GM19324 (cell line): ENCODE results near the gene MTRR.

ENCODE experiments used
- ATAC-seq: cut with Tn5 transposase; IDR thresholded peaks from one replicate; pipeline ENCODE4 v1.9.1; 2021; ENCODE audit warnings: mild to moderate bottlenecking, moderate library complexity; ENCODE audit not compliant: unreplicated experiment, low FRiP score

MTRR gene

DNA sequence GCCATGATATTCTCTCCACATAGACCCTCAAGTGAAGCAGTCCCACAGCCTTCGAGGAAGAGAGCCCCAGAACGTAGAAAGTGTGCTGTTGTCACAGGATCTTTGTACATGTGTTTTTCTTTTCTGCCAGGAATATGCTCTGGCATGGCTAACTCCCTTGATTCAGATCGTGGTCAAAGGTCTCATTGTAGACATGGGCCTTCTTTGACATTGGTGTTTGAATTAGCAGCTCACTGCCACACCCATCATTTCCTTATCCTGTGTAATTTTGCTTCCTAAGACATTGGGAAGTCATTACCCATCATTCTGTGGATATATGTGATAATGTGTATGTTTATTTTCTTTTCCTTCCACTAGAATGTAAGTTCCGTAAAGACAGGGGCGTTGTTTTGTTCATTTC is 25.5 kb downstream of the MTRR start:
- ATAC-seq, result no peak

DNA sequence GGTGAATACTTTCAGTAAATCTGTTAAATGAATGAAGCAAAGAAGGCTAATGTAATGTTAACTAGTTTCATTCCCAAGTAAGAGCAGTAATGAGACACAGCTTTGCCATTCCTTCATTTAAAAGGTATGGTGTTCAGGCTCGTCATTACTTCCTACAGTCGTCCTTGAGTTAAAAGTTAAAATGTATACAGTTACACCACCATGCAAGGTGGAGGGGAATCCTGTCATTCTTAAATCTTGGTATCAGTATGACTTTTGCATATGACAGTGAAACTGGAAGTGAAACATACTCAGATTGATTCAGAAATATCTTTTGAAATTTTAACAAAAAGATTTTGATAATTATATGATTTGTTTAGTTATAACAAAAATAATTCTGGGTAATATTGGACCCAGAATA is 25.9 kb downstream of the MTRR start:
- ATAC-seq, result peak; percentile 88

DNA sequence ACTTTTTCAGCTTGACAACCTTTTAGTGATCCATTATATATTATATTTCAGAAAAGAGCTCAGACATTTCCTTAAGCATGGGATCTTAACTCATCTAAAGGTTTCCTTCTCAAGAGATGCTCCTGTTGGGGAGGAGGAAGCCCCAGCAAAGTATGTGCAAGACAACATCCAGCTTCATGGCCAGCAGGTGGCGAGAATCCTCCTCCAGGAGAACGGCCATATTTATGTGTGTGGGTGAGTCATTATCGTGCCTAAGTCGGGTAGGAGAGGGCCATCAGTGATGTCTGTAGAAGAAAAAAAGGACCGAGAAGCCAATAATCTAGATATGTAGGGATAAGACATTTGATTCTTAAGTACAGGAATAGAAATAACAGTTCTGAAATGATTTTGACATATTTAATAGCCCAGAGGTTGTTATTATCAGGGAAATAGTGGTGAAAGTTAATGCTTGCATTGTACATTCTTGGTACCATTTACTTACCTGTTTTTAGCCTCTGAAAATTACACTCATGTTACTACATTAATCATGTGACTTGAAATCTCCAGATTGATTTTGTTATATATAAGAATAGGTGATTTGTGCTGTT is 28.2 kb downstream of the MTRR start:
- ATAC-seq, result no peak

DNA sequence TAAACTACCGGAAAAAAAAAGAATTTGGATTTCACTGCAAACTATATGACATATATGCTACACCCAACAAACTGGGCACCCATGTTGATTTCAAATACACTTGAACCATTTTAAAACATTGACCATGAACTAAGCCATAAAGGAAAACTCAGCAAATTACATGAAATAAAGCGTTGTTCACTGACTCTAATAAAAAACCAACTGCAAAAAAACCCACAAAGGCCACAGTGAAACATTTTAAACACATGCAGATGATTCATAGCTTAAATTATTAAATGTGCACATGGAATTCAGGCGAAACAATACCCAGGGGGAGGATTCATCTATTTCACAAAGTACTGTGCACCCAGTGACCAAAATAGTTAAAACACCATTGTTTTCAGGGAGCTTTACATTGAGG is 33.3 kb downstream of the MTRR start:
- ATAC-seq, result no peak

DNA sequence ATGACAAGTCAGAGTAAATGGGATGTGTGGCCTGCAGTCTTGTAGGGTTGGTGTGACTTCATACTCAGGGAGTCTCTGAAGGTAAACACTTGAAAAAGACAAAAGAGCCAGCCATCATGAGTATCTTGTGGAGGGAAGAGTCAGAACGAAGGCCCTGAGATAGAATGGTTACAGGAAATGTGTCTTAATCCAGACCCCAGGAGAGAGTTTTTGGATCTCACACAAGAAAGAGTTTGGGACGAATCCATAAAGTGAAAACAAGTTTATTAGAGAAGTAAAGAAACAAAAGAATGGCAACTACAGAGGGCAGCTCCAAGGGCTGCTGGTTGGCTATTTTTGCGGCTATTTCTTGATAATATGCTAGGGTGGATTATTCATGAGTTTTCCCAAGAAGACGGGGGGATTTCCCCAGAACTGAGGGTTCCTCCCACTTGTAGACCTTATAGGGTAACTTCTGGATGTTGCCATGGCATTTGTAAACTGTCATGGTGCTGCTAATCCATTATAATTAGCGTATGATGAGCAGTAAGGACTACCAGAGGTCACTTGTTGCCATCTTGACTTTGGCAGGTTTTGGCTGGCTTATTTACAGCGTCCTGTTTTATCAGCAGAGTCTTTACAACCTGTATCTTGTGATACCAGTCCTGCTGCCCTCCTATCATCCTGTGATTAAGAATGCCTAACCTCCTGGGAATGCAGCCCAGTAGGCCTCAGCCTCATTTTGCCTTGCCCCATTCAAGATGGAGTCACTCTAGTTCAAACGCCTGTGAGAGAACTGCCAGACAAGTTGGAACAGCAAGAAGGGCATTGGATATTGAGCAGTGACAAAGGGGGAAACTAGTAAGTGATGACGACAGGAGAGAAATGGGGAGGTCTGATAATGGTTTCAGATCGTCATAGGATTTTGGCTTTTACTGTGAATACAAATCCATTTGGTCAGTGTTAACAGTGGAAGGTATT is 34.0 kb downstream of the MTRR start:
- no peak for ATAC-seq

DNA sequence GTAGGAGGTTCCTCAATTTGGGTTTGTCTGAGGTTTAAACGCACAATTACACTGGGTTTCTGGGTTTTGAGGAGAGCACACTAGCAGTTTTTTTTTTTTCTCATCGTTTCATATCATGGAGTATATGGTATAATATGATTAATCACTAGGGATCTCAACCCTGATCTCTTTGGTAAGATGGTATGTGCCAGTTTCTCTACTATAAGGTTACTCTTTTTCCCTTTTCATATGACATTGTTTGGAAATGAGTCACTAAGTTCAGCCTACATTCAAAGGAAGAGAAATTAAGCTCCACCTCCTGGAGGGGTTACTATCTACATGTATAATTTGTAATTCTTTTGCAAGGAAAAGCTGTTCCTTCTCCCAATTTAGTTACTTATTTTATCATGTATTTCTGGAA is 35.2 kb downstream of the MTRR start:
- ATAC-seq, result no peak

DNA sequence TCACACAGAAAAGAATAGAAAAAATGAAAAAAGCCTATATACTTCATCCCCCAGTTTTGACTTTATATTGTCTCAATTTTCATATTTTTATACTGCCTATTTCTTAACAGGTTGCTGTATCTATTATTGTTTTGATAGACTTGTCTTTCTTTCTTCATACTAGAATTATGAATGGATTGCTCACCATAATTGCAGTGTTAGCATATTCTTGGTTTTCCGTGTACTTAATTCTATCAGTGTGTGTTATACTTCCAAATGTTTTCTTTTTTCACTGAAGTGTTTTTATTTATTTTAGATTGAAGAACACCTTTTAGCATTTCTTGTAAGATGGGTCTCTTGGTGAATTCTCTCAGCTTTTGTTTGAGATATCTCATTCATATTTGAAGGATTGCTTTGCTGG is 38.7 kb downstream of the MTRR start:
- no peak for ATAC-seq

DNA sequence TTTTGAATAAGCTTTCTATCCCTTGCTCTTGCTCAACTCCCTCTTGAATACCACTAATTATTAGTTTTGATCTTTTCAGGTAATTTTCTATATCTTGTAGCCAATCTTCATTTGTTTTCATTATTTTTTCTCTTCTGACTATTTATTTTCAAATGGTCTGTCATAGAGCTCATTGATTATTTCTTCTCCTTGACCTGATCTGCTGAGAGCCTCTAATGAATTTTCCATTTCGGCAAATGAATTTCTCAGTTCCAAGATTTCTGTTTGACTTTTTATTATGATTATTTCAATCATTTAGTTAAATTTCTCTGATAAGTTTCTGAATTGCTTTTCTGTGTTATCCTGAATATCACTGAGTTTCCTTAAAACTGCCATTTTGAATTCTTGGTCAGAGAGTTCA is 39.4 kb downstream of the MTRR start:
- no peak for ATAC-seq

DNA sequence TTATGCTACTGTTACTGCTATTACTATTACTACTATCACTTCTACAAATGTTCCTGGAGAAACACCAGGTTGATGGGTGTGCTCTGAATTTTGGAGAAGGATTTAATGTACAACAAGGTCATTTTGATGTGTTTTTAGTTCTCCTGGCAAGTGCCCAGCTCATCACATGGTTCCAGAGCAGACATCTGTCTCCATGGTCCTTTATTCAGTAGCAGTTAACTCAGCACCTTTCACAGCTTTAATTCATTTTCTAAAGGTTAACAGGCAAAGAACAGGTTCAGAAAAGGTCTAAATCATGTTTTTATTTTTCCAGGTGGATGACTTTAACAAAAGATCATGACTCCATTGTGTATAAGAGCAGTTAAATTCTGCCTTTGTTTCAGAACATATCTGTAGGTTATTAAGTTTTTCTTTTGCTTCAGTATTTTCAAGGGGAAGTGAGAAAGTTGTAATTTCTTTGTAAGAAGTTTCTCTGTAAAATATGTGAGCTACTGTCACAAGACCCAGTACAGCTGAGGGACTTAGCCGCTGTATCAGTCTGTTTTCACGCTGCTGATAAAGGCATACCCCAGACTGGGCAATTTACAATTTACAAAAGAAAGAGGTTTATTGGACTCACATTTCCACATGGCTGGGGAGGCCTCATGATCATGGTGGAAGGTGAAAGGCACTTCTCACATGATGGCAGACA is 41.9 kb downstream of the MTRR start:
- peak; percentile 80 for ATAC-seq

DNA sequence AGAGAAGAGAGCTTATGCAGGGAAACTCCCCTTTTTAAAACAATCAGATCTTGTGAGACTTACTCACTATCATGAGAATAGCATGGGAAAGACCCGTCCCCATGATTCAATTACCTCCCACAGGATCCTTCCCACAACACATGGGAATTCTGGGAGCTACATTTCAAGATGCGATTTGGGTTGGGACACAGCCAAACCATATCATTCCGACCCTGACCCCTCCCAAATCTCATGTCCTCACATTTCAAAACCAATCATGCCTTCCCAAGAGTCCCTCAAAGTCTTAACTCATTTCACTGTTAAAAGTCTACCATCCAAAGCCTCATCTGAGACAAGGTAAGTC is 42.5 kb downstream of the MTRR start:
- peak; percentile 24 for ATAC-seq

DNA sequence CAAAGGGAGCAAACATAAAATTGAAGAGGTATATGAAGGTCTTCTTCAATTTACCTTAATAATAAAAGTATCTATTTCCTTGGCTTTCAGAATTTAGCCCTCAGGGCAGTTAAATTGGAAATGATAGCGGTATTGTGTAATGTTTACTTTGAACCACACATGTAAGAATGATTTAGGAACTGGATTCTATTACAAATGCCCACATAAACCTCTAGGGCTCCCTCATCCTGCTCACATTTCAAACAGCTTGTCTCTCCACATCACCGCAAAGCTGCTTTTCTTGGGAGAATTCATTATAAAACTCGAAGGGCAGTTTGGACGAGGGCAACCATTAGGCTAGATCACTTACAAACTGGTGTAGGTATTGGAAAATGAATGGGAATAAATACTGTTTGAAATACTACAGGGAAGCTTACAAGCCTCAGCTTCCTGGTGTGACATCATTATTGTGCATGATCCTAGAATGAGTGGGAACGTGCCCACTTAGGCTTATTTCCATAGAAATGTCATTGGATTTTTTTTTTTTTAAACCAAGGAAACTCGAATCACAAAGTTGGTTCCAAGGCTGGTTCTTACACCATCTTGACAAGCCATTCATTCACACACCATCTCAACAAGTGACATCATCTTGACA is 47.3 kb downstream of the MTRR start:
- ATAC-seq, result no peak

DNA sequence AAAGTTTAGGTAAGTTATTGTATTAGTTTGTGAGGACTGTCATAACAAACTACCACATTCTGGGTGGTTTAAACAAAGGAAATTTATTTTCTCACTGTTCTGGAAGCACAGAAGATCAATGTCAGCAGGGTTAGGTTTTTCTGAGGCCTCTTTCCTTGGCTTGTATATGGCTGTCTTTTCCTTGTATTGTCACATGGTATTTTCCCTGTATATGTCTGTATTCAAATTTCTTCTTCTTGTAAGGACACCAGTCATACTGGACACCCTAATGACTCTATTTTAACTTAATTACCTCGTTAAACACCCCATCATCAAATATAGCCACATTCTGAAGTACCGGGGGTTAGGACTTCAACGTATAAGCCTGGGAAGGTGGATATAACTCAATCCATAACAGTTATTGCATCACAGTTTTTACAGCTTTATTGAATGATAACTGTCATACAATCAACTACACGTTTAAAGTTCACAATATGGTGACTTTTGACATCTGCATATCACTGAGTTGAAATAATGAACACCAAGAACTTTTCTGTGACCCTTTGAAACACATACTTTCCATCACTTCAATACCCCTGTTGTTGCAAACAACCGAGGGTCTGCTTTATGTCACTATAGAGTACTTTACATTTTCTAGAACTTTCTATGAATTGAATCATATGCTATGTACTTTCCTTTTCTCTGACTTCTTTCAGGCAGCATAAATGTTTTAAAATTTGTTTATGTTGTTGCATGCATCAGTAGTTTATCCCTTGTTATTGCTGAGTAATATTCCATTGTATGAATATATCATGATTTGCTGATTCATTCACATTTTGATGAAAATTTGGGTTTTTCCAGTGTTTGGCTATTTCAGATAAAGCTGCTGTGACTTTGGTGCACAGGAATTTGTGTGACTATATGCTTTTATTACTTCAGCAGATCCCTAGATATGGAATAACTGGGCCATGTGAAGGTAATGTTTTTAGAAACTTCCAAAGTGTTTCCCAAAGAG is 48.5 kb downstream of the MTRR start:
- no peak for ATAC-seq

DNA sequence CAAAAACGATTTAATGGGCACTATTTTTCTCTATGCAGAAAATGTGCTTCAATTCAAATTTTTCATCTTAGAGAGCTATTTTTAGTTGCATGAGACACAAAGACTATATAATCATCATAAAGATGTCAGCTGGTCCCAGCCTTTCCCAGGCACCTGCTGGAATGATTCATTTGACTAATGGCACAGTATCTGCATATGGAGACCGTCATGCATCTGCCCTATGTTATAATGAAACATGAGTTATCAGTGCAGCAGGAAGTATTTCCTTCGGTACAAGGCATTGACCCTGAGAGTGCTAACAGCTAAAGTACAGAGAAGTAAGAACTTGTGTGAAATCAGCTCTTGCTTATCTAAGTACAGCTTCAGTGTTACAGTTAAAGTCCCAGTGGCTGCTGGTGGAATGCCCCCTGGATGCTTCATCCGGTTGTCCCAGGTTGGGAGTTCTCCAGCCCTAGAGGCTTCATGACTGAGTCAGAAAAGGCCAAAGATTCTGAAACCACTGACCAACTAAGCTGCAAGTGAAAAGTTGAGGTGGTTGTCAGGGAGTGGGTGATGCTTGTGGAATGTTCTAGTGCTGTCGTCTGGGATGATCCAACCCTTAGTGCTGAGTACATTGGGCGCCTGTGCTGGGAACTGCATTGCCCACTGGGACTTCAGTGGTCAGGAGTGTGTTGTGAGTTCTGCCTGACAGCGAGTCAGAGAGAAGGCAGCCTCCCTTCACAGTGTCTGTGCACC is 57.2 kb downstream of the MTRR start:
- ATAC-seq, result no peak

DNA sequence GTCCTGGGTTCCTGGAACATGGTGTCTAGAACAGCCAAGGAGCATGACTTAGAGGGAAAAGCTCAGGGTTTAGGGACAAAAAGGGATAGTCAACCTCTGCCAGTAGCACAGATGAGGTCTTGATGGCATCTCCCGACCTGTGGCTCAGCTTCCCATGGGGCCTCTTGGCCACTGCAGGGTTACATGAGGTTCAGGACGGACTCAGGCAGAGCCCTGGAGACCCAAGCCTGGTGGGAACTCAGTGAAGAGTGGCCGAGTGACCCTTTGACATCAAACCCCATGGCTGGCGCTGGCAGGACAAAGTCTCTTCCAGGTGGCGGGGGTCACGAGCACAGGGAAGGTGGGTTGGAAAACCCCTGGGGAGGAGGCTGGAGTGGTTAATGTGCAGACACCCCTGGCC is 57.8 kb downstream of the MTRR start:
- no peak for ATAC-seq

DNA sequence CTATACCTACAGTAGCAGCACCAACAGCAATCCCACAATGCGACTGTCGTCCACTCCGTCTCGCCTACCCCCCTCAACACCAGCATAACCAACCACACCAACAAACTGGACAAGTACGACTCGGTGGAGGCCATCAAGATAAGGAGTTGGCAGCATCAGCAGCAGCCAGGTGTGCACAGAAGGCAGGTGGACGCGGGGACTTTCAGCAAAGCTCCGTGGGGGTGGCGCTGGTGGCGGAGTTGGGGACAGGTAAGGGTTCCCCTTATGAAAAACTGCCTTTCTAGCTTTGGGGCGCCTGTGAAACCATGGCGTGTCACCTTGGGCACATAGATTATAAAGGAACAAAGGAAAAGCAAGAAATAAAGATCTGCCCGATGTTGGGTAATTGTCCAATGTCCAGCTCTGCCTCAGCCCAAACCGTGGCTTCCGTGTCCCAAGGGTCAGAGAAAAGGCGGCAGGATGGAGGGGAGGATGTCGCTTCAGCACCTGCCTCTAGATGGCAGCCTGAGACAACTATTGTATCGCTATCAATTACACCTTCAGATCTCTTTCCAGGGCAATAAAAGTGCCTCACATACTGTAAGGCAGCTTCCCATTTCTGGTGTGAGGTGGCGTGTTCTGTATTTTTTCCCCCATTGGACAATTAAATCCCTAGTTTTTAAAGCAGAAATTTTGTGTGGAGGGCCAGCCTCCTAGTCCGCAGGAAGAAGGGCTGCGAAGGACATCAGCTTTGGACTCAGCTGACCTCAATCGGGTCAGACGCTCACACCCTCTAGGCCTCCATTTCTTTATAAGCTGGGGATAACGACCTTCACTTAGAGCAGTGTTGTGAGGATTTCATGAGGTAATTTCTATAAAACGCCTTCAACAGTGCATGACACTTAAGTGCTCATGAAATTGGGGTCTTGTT is 58.8 kb downstream of the MTRR start:
- no peak for ATAC-seq

DNA sequence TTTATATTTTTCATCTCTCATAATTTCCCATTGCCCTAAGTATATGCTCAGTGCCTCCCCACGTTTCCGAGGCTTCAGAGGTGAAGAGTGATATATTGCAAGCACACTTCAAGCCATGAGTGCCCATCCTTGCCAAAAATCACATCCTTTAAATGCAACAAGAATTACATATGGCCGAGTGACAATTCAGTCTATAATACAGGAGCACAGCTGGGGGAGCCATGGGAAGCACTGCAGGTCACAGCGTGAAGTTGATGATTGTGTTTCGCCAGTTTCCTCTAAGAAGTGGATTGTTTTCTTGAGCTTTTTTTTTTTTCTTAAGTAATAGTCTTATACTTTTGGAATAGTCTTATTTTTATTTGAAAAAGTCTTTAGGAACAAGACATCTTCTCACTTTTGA is 61.1 kb downstream of the MTRR start:
- no peak for ATAC-seq

DNA sequence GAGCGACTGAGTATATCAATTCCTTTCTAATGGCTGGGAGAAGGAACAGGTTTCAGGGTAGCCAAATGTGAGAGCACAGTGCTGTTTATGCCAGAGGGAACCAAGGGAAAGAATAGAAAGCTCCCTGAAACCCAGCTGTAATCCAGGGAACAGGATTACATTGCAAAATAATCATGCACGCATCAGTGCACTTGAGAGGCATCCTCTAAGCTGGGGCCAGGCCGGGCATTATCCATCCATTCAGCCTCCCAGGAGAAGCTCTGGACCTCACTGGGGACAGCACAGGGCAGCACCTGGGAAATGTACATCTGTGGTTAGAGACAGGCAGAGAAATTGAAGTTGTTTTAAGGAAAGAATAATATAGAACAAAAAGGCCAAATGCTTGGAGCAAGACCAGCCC is 72.7 kb downstream of the MTRR start:
- ATAC-seq, result no peak

DNA sequence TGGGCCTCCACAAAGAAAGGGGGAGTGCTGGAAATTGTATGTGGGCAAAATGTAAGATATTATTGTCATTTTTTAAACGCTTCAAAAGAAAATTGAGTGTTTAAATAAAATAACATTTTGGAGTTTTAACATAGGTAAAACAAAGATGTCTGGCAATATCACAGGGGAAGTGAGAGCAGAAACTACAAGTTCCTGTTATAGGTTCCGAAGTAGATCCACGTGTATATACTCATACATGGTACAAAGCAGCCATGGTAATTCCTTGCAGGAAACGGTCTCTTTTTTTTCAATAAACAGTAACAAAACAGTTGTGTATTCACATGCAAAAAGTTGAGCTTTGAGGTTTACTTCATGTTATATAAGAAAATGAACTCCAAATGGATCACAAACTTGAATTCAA is 78.4 kb downstream of the MTRR start:
- no peak for ATAC-seq
